GM19324 (cell line): Measurements from ENCODE around the gene TACO1.

Source experiments
- ATAC-seq: cut with Tn5 transposase; IDR thresholded peaks from one replicate; pipeline ENCODE4 v1.9.1; 2021; ENCODE audit warnings: mild to moderate bottlenecking, moderate library complexity; ENCODE audit not compliant: unreplicated experiment, low FRiP score

The TACO1 gene

DNA sequence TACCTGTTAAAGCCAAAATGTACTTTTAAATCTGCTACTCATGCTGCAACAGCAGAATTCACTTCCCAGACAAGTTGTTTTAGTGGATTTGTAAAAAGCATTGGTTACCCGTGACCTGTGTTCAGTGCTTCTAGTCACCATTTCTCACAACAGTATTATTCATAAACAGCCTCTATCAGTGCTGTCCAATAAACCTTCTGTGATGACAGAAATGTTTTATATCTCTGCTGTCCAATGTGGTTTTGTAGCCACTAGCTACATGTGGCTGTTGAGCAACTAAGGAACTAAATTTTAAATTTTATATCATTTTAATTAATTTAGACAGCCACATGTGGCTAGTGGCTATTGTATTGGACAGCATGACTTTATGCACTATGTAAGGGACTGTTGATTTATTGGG is 34.1 kb downstream of the TACO1 start:
- no peak for ATAC-seq

DNA sequence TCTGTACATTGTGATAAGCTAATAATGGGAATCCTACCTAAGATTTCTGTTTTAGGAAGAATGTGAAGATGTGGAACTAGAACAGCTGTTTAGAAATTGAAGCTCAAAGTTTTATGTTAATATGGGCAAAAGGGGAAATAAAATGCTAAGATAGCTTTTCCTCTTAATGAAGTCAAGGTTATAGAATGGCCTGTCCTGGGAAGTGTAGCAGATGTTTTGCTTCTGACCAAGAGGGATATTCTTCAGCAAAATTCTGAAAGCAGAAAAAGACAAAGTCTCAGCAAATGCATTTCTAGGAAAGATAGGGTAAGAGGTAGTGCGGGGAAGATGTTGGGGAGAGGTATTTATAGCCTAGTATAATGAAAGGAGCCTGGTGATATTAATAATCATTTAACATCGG is 34.6 kb downstream of the TACO1 start:
- ATAC-seq, result no peak

GRCh38 chr17:63635787-63636186 is 35.1 kb downstream of the TACO1 start:
- ATAC-seq, result no peak

- ATAC-seq, result no peak
These were observed 38.4 kb downstream of the TACO1 start for GRCh38 chr17:63639125-63639524.

- ATAC-seq, result no peak
These were observed 39.3 kb downstream of the TACO1 start for GRCh38 chr17:63640038-63640437.

GRCh38 chr17:63641692-63642448 is 41.2 kb downstream of the TACO1 start:
- no peak for ATAC-seq

GRCh38 chr17:63644846-63645245 is 44.2 kb downstream of the TACO1 start:
- ATAC-seq, result no peak

DNA sequence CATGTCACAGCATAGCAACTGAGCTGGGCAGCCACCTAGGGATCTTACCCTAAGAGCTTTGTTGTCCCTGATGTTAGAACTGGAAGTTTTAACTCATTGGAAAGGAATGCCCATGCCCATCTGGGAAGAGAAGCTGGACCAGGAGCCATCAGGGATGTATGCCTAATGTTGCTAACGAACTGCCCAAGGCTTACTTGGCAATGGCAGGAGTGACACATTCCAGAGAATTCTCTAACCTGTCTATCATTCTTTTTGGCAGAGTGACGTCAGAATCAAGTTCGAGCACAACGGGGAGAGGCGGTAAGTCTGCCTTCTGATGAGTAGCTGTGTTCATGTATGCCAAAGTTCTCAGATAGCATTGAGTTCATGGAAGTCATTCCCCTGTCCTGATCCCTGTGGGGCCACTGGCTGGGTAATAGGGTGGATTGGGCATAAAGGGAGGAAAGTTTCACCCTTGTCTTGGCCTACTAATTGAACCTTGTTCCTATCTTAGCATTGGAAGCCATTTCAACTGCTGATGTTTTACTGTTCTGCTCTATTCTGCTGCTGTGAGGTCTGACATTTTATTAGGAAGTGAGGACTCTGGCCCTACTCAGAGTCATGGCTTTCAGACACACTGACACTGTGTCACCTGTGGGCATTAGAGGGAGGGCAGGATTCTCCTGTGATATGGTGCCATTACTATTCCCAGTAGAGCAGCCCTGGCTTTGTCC is 45.2 kb downstream of the TACO1 start:
- ATAC-seq, result no peak

- no peak for ATAC-seq
These were observed 45.8 kb downstream of the TACO1 start for GRCh38 chr17:63646488-63646806.

DNA sequence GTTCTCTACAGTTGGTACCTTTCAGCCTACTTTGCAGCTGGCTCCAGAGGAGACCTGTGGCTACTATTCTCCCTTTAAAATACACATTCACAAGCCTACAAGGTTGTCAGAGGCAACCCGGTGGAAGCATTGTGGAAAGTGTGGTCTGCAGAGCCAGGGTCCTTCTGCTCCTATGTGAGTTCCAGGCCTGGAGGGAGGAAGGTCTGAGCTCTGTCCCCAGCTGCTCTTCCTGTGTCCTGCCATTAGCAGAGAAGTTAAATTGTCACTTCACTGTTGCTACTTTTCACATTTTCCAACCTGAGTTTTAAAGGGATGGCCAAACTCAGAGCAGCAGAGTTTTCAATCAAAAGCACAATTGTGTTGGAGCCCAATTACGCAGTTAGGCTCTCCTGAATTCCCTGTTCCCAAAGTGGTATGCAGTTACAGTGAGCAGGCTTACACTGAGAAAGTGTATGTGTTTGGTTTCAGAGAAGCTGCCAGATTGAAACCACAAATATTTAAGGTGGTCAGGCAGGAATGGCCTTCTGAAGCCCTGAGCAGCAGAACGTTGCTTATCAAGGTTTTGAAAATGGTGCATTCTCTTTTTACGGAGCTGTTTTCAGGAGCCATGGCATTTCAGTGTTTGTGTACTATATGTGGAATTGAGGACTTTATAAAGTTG is 46.5 kb downstream of the TACO1 start:
- no peak for ATAC-seq

DNA sequence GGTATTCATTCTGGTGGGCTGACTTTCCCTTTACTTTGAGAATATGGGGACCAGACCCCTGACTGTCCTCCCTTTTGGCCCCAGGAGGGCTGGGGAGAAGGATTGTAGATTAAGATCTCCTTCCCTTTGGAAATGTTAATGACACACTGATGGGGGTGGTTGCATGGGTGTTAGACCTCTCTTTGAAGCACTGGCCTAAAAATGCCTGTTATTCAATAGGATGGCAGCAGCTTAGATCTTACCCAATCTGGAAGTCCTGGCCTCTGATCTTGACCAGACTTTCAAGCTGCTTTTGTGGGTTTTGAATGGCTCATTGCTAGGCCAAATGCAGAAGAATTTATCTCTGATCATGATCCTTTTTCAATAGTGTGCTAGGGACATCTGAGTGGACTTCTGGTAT is 47.2 kb downstream of the TACO1 start:
- ATAC-seq, result no peak

GRCh38 chr17:63649813-63650212 is 49.1 kb downstream of the TACO1 start:
- ATAC-seq, result no peak

- no peak for ATAC-seq
These were observed 51.4 kb downstream of the TACO1 start for GRCh38 chr17:63652106-63652505.

DNA sequence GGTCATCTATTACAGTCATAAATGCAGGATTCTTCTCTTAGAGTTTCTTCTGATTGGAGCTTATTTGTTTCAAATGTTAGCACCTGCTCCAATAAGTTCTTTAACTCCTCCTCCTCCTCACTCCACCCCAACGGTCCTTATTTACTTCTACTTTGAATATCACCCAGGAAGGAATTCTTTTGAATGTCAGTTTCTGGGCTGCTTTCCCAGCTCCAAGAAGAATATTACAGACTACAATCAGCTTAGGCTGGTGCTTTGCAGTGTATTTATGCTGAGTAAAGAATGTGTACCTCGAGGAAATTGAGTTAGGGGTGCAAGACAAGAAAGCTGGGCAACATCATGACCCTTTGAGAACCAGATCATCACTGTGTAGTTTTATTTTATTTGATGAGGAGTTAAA is 52.4 kb downstream of the TACO1 start:
- ATAC-seq, result no peak

- no peak for ATAC-seq
These were observed 57.1 kb downstream of the TACO1 start for GRCh38 chr17:63657786-63658185.
